ENCODE measurements around the gene OR6A2. TPM values are rescaled to one million over a fixed set of nuclear protein-coding genes. Genes with fewer than 3 reads are reported as not detected.

OR6A2 gene
- total RNA-seq (2013): not detected
- polyA plus RNA-seq: not detected
- not detected in 2 replicates for polyA minus RNA-seq
- total RNA-seq: 0 to 3.2 (median 0.04) reads per million in 11 experiments

GRCh38 chr11:6799402-6799801 is at the start of gene OR6A2:
Gene OR6A2, minus strand, starts transcription at chr11:6799689. Its CDS starts 3,981 bp downstream, at chr11:6795708.
- no peaks in the 10 kb centered on the region for H3K79me2 ChIP-seq (ENCODE audit: insufficient read depth, low read length)
- no CpG with 5 or more reads among the region's 1 CpG for WGBS (ENCODE audit: insufficient coverage)
- no peak within 1 kb of the TSS for H3K4me3 Mint-ChIP-seq

DNA sequence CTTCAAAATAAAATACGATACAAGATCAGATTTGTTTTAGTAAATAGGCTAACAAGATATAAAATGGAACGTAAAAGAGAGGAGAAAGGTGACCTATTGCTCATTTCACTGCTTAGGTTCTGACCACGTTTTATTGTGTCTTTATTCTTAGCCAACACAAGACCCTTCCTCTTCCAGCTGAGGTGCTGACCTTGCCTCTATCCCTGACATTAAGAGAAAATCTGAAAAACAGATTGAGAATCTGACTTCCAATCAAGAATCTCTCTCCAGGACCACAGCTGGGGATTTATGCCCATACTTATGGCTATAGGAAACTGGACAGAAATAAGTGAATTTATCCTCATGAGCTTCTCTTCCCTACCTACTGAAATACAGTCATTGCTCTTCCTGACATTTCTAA is 45.9 kb upstream of the OR6A2 start, which contains the start of gene OR10A5:
OR10A5 (plus strand) TSS at position 301 of the 400 bp plus-strand sequence; CDS start at position 301, 0 bp downstream.
- Histone ChIP-seq H3K4me2 (replicated peaks; ENCODE audit: extremely low read depth, low read length, poor library complexity, severe bottlenecking) (no peak within 1 kb of the TSS), H3K27ac (ENCODE audit: low read depth in 1 of 2, low read length in 2 of 2) (no peak within 1 kb of the TSS), H3K4me3 (replicated peaks in 1 of 3; ENCODE audit: low read depth in 2 of 3, low read length in 3 of 3) (no peak within 1 kb of the TSS), H3K9me3 (replicated peaks in 1 of 2; ENCODE audit: control insufficient read depth in 1 of 2, insufficient read depth in 1 of 2, low read length in 2 of 2) (no peaks in the 10 kb centered on the region), H4K20me1 (ENCODE audit: insufficient read depth, low read length) (no peaks in the 10 kb centered on the region), H2AFZ (ENCODE audit: insufficient read depth, low read depth, low read length, poor library complexity, severe bottlenecking) (no peak within 1 kb of the TSS), H3K27me3 (ENCODE audit: control insufficient read depth in 2 of 2, insufficient read depth in 2 of 2, low read length in 2 of 2) (no peaks in the 10 kb centered on the region), H3K79me2 (ENCODE audit: insufficient read depth, low read length) (no peaks in the 10 kb centered on the region), H3K4me1 (ENCODE audit: control insufficient read depth in 1 of 2, insufficient read depth in 2 of 2, low read length in 2 of 2) (no peaks in the 10 kb centered on the region), H3K36me3 (replicated peaks in 1 of 2; ENCODE audit: control insufficient read depth in 1 of 2, insufficient read depth in 2 of 2, low read length in 2 of 2) (no peaks in the 10 kb centered on the region), H3K9ac (ENCODE audit: insufficient read depth, low read length, poor library complexity, severe bottlenecking) (no peak within 1 kb of the TSS)
- Mint-ChIP-seq H3K36me3 (no peaks in the 10 kb centered on the region), H3K9me3 (peaks cover 2 to 11% (median 5%) of the 10 kb centered on the region in 7 donors), H3K4me1 (no peaks in the 10 kb centered on the region), H3K27ac (no peak within 1 kb of the TSS), H3K27me3 (ENCODE audit: low read depth in 3 of 3) (peaks cover 0 to 2% (median 0%) of the 10 kb centered on the region in 3 donors), H3K4me3 (no peak within 1 kb of the TSS)
- intact Hi-C loops (cut with micrococcal nuclease): no loop called here
- WGBS (ENCODE audit: insufficient coverage): 83% methylated on average over 1 of the region's 3 CpGs
- no peak for TF ChIP-seq CTCF (IDR thresholded peaks at IDR 0.05)
- no peak for DNase-seq

More at GRCh38 chr11:6799402-6799801, at the start of gene OR6A2:
- Histone ChIP-seq H3K4me1 (ENCODE audit: control insufficient read depth in 1 of 2, insufficient read depth in 2 of 2, low read length in 2 of 2) (no peaks in the 10 kb centered on the region), H2AFZ (ENCODE audit: insufficient read depth, low read depth, low read length, poor library complexity, severe bottlenecking) (no peak within 1 kb of the TSS), H3K9me3 (replicated peaks in 1 of 2; ENCODE audit: control insufficient read depth in 1 of 2, insufficient read depth in 1 of 2, low read length in 2 of 2) (peaks cover 0 to 4% of the 10 kb centered on the region in 2 donors), H4K20me1 (ENCODE audit: insufficient read depth, low read length) (no peaks in the 10 kb centered on the region), H3K4me3 (replicated peaks in 1 of 3; ENCODE audit: low read depth in 2 of 3, low read length in 3 of 3) (no peak within 1 kb of the TSS), H3K4me2 (replicated peaks; ENCODE audit: extremely low read depth, low read length, poor library complexity, severe bottlenecking) (no peak within 1 kb of the TSS), H3K36me3 (replicated peaks in 1 of 2; ENCODE audit: control insufficient read depth in 1 of 2, insufficient read depth in 2 of 2, low read length in 2 of 2) (no peaks in the 10 kb centered on the region), H3K27ac (ENCODE audit: low read depth in 1 of 2, low read length in 2 of 2) (no peak within 1 kb of the TSS), H3K9ac (ENCODE audit: insufficient read depth, low read length, poor library complexity, severe bottlenecking) (no peak within 1 kb of the TSS), H3K27me3 (ENCODE audit: control insufficient read depth in 2 of 2, insufficient read depth in 2 of 2, low read length in 2 of 2) (peaks cover 0 to 3% of the 10 kb centered on the region in 2 donors)
- Mint-ChIP-seq H3K9me3 (peaks cover 0 to 3% (median 1%) of the 10 kb centered on the region in 7 donors), H3K27ac (no peak within 1 kb of the TSS), H3K4me1 (no peaks in the 10 kb centered on the region), H3K27me3 (ENCODE audit: low read depth in 3 of 3) (peaks cover 5 to 7% (median 5%) of the 10 kb centered on the region in 3 donors), H3K36me3 (no peaks in the 10 kb centered on the region)
- DNase-seq: no peak
- intact Hi-C loops (cut with micrococcal nuclease): no loop called here
- no peak for TF ChIP-seq CTCF (IDR thresholded peaks at IDR 0.05)
